SJCRH30 (cell line): ENCODE data around the gene NRF1. TPM values are rescaled to one million over a fixed set of nuclear protein-coding genes. Genes with fewer than 3 reads are reported as not detected.
"Not testable (repeated sequence)": the region's sequence is repeated elsewhere in the genome, so short reads cannot be mapped to it uniquely, and the experiment has no call there.

Experiments used
- DNase-seq, 2 experiments: peaks; one replicate each; pipeline ENCODE4 v3.0.0-alpha.2; 2015 to 2020
- H3K27ac ChIP-seq: fragments of 250-450 bp; sonication (Bioruptor Pico); 2 replicates; pipeline ENCODE4 v1.5.1; 2020; ENCODE audit warnings: mild to moderate bottlenecking, moderate library complexity
- H3K27me3 ChIP-seq: fragments of 250-450 bp; sonication (Bioruptor Pico); 2 replicates; pipeline ENCODE4 v1.5.1; 2020; ENCODE audit warnings: mild to moderate bottlenecking, moderate library complexity
- H3K36me3 ChIP-seq: fragments of 250-450 bp; sonication (Bioruptor Pico); 2 replicates; pipeline ENCODE4 v1.5.1; 2020; ENCODE audit warnings: mild to moderate bottlenecking, moderate library complexity
- H3K4me1 ChIP-seq: fragments of 250-450 bp; sonication (Bioruptor Pico); 2 replicates; pipeline ENCODE4 v1.5.1; 2020; ENCODE audit warnings: mild to moderate bottlenecking, moderate library complexity
- H3K4me3 ChIP-seq: fragments of 250-450 bp; sonication (Bioruptor Pico); 2 replicates; pipeline ENCODE4 v1.5.1; 2020; ENCODE audit warnings: mild to moderate bottlenecking, moderate library complexity
- H3K9me3 ChIP-seq: fragments of 250-450 bp; sonication (Bioruptor Pico); replicated peaks from 2 replicates; pipeline ENCODE4 v1.5.1; 2020; ENCODE audit warnings: mild to moderate bottlenecking, moderate library complexity
- total RNA-seq: library from RNA; depleted of rRNA; stranded (reverse); fragments of >200 nt; shearing (Covaris generic); gene quantifications from 2 replicates; pipeline ENCODE4 v1.2.3, GENCODE V29; 2014

The NRF1 gene
- total RNA-seq, 1 experiment from 2014 or later = 14.0 TPM

DNA sequence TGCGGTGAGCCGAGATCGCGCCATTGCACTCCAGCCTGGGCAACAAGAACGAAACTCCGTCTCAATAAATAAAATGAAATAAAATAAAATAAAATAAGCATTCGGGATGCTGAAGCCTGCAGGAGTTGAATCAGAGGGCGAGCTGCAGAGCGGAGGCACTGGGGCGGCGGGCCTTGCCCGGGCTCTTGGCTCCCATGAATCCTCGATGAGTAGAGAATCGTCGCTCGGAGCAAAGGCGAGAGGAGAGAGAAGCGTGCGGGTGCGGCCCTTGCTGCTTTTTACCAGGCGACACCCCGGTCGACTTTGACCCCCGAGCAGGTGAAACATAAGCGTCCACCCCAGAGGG, 172.9 kb downstream of the NRF1 start:
- DNase-seq = no peak
- Histone ChIP-seq H3K27me3 (no peaks in the 10 kb centered on the region), H3K4me1 (peaks cover 5% of the 10 kb centered on the region; the same call in 1 of the 2 replicates), H3K9me3 (no peaks in the 10 kb centered on the region), H3K36me3 (no peaks in the 10 kb centered on the region), H3K4me3 (no peak overlapping the region), H3K27ac (no peak overlapping the region)

DNA sequence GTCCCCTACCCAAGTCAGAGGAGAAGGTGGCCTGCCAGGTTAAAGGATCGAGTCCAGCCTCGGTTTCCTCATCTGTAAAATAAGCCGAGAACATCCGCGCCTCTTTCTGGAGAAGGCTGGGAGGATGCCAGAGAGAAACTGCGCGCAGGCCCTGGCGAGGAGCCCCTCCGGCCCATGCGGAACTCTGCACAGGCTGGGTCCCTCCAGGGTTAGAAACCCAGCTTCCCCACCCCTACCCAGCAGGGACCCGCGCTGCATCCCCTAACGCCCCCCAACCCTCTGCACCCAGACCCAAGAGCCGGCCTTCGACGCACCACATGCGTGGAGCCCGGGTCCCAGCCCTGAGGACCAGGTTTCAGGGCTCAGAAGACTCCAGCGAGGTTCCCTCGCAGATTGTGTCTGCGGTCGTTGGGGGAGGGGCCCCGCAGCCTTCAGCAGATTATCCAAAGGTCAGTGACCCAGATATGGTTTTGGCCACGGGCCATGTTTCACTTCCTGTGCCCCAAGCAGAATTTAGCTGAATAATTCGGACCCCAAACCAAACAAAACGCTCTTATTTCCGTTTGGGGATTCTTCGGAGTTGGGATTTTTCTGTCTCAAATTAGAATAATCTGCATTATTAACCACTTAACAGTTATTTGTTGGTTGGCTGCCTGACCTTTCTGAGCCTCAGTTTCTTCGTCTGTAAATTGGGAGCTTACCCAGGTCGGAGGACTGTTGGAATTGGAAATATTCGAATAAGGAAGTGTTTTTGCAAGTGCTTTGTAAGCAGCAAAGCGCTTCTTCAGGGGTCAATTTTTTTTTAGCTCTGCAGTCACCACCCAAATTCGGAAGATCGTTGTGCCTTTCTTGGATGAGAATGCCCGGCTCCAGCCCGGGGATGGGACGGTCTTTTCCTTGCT, 173.5 kb downstream of the NRF1 start:
- Histone ChIP-seq H3K27ac (no peak overlapping the region), H3K36me3 (no peaks in the 10 kb centered on the region), H3K4me3 (no peak overlapping the region), H3K27me3 (no peaks in the 10 kb centered on the region), H3K4me1 (peaks cover 5% of the 10 kb centered on the region; the same call in 1 of the 2 replicates), H3K9me3 (no peaks in the 10 kb centered on the region)
- peak in 1 of 2 experiments; percentile 42 for DNase-seq

DNA sequence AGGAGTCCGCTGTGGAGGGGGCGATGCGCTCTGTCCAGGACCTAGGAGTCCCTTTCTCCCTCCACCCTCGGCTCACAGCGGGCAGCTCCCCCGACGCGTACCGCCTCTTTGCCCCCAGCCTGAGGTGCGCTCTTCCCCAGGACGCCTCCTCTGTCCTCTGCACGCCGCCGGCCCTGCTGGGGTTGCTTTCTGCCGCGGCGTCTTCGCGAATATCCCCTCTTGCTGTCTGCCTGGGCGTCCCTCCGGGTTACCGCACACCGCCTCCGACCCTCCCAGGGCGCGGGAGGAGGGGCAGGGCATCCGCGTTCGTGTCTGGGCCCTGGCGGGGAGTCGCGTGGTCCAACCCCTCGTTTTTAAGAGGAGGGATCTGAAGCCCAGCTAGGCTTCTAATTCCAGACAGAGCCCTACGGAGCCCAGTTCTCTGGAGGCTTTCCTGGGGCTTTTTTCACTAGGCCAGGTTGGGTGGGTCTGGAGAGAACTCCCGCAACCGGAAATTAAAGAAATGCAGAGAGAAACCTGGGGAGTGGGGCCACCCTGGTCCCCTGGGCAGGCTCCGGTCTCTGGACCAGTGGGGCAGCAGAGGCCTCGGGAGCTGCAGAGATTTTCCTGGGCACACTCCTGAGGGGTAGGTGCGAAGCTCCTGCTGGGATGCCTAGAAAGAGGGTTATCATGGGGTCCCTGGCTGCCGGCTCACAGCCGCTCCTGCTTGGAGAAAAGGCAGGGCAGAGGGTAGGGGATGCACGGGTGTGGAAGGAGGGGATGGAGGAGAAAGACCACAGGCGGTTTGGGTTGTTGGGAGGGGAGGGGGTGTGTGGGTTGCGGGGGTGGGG, 174.4 kb downstream of the NRF1 start:
- Histone ChIP-seq H3K27me3 (no peaks in the 10 kb centered on the region), H3K4me1 (peaks cover 4% of the 10 kb centered on the region; the same call in 1 of the 2 replicates), H3K4me3 (no peak overlapping the region), H3K9me3 (no peaks in the 10 kb centered on the region), H3K36me3 (no peaks in the 10 kb centered on the region), H3K27ac (no peak overlapping the region)
- DNase-seq = no peak

DNA sequence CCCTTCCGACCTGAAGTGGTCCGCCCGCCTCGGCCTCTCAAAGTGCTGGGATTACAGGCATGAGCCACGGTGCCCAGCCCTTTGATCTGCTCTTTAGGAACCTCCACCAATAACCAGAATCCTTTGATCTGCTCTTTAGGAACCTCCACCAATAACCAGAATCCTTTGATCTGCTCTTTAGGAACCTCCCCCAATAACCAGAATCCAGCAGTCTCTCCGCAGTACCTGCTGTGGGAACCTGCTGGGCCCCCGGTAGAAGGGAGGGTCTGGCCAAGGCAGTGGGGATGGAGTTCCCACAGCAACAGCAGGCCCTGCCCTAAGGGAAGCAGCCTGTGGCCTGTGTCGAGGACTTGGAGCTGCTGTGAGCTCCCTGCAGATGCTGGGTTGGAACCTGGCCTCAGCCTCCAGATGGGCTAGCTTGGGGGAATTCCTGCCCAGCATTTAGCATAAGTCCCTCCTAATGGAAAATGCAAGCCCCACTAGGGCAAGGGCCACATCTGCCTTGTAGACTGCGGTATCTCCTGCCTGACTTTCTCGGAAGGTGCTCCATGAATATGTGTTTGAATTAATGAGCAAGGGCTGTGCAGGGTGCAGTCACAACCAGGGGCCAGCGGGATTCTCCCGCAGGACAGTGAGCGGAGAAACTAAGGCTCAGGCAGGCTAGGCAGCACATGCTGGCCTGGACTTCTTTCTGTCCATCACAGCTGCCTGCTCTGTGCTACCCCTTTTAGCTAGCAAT, 175.5 kb downstream of the NRF1 start:
- Histone ChIP-seq H3K27ac (no peak overlapping the region), H3K36me3 (no peaks in the 10 kb centered on the region), H3K4me3 (no peak overlapping the region), H3K27me3 (no peaks in the 10 kb centered on the region), H3K9me3 (no peaks in the 10 kb centered on the region), H3K4me1 (no peaks in the 10 kb centered on the region)
- DNase-seq = no peak

DNA sequence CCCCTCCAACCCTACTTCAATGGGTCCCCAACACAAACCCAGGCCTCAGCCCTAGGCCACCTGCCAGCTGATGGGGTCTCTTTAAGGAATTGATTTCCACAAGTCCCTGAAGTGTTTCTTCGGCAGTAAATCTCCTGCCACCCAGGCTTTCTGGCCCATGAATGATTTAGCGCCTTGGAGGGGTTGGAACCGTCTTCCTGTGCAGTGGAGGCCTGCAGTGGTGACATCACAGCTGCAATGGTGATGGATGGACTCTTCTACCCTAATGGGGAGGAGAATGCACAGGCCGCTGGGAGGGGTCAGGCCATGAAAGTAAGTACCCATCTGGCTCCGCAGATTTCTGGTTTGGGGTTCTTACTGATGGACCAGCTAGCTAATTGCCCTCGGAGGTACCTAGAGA, 177.5 kb downstream of the NRF1 start:
- no peaks in the 10 kb centered on the region for H3K36me3 ChIP-seq
- no peaks in the 10 kb centered on the region for H3K27me3 ChIP-seq
- no peaks in the 10 kb centered on the region for H3K4me1 ChIP-seq
- no peak overlapping the region for H3K4me3 ChIP-seq
- no peak for DNase-seq
- H3K27ac ChIP-seq = no peak overlapping the region
- no peaks in the 10 kb centered on the region for H3K9me3 ChIP-seq

DNA sequence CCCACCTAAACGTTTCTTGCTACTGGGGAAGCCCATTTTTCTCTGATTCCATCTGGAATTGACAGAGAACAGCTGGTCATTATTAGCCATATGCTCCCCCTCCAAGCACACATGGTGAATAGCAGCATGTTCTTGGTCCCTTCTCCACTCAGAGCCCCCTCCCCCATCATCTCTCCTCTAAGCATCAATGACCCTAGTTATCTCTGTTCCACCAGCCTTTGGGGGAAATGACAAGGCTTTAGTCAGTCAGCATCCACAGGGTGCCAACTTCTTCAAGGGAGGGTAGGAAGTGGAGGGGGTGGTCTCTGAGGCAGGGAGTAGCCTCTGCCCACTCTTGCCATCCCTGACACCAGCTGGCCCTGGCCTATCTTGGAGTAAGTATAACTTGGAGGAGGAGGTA, 178.1 kb downstream of the NRF1 start:
- no peaks in the 10 kb centered on the region for H3K9me3 ChIP-seq
- no peaks in the 10 kb centered on the region for H3K4me1 ChIP-seq
- H3K4me3 ChIP-seq = no peak overlapping the region
- H3K27ac ChIP-seq = no peak overlapping the region
- no peaks in the 10 kb centered on the region for H3K36me3 ChIP-seq
- no peak for DNase-seq
- no peaks in the 10 kb centered on the region for H3K27me3 ChIP-seq

DNA sequence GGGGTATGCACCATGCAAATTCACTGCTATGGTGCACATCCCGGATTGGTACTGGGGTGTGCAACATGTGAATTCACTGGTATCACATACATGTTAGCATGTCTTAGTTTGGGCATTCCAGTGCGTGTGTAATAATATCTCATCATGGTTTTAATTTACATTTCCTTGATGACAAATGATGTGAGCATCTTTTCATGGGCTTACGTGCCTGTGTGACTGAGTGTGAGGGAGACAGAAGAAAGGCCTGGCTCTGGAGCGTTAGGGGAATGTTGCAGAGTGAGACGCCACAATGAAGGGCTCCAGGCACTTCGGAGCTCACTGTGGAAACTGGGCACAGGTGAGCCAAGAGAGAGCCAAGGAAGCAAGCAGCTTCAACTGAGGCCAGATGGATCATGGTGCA, 178.6 kb downstream of the NRF1 start:
- H3K27me3 ChIP-seq = no peaks in the 10 kb centered on the region
- H3K4me1 ChIP-seq = no peaks in the 10 kb centered on the region
- no peak for DNase-seq
- no peak overlapping the region for H3K27ac ChIP-seq
- no peaks in the 10 kb centered on the region for H3K9me3 ChIP-seq
- no peak overlapping the region for H3K4me3 ChIP-seq
- H3K36me3 ChIP-seq = no peaks in the 10 kb centered on the region

DNA sequence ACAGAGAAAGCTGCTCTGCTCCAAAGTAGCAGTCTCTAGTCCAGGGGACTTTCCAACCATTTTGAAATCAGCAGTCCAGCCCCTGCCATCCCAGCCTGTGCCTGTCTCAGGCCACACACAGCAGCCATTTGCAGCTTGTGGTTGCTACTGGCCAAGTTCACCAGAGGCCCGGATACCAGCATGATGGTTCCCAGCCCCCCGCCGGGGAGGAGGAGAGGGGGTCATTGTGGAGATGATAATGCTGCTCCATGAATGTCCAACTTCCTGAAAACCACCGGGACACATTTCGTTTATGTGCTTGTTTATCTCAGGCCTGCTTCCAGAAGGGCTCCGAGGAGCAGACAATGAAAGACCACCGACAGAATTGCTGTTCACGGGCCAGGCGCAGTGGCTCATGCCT, 181.2 kb downstream of the NRF1 start:
- peaks cover 4% of the 10 kb centered on the region; the same call in 1 of the 2 replicates for H3K4me1 ChIP-seq
- no peak overlapping the region for H3K4me3 ChIP-seq
- no peaks in the 10 kb centered on the region for H3K36me3 ChIP-seq
- H3K27me3 ChIP-seq = no peaks in the 10 kb centered on the region
- no peak overlapping the region for H3K27ac ChIP-seq
- no peak for DNase-seq
- H3K9me3 ChIP-seq = no peaks in the 10 kb centered on the region

DNA sequence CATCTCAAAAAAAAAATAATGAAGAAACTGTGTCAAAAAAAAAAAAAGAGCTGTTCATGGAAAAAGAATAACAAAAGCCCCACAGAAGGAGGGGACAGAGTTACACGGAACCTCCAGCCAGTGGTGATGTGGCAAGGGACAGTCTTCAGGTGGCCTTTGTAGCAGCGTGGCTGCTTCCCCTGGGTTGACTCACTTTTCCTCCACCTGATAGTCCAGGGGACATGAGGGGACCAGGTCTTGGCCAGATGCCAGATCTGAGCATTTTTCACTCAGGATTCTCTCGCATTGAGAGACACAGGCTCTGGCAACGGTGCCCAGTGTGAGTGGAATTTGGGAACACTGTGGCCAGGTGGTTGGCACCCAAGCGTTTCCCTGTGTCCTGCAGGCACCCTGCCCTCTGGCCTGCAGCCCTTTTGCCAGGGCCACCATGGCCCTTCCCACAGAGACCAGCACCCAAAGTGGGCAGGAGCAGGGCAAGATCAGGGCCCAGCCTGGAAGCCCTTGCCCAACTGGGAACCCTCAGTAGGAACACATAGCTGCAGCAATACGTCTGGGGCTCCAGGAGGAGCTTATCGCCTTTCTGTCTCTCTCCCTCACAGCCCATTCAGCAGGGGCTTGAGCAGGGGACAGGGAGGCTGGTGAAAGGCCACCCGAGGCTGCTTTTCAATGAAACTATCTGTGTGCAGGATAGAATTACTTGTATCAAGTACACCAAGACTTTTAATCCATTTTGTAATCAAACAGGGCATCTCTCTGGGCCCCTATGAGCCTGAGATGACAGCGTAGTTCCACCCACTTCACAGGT, 182.2 kb downstream of the NRF1 start:
- no peak for DNase-seq
- Histone ChIP-seq H3K4me3 (no peak overlapping the region), H3K36me3 (no peaks in the 10 kb centered on the region), H3K27ac (no peak overlapping the region), H3K4me1 (peaks cover 6% of the 10 kb centered on the region; the same call in 1 of the 2 replicates), H3K27me3 (no peaks in the 10 kb centered on the region), H3K9me3 (no peaks in the 10 kb centered on the region)

DNA sequence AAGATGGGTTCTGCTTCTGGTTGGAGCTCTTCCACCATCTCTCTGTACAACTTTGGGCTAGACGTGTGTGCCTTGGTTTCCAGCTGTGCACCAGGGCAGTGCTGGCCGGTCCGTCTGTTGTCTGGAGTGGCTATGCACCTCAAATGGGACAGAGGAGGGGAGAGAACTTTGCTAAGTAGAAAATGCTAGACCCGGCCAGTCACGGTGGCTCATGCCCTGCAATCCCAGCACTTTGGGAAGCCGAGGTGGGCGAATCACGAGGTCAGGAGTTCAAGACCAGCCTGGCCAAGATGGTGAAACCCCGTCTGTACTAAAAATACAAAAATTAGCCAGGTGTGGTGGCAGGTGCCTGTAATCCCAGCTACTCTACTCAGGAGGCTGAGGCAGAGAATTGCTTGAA, 182.9 kb downstream of the NRF1 start:
- H3K27me3 ChIP-seq, DNase-seq, H3K9me3 ChIP-seq, H3K36me3 ChIP-seq, H3K4me3 ChIP-seq, H3K27ac ChIP-seq: not testable (repeated sequence)
- H3K4me1 ChIP-seq = peaks cover 10% of the 10 kb centered on the region; the same call in 1 of the 2 replicates

DNA sequence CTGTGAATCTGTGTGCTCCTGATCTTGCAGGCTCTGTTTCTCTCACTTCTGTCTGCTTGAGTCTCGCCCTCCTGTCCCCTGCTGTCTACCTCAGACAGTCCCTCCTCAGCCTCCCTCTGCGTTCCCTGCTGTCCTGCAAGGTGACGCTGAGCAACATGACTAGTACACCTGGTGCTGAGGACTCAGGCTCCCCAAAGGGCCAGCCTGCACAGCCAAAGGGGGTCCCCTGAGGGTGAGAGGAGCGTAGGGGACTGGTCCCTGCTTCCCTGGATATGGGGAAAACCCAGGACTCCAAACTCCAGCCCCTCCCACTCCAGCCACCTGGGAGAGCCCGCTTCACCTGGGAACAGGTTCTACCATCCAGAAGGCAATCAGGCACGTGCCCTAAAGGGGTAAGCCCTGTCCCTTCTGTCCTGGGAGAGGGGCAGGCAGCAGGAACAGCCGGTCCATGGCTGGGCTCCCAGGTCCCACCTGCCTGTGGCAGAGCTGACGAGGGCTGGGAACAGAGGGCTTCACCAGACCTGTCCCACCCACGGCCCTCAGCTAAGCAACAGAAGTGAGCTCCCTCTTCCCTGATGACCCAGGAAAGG, 184.8 kb downstream of the NRF1 start:
- no peaks in the 10 kb centered on the region for H3K27me3 ChIP-seq
- H3K27ac ChIP-seq = no peak overlapping the region
- DNase-seq = no peak
- no peaks in the 10 kb centered on the region for H3K36me3 ChIP-seq
- no peaks in the 10 kb centered on the region for H3K9me3 ChIP-seq
- H3K4me3 ChIP-seq = no peak overlapping the region
- H3K4me1 ChIP-seq = peaks cover 10% of the 10 kb centered on the region; the same call in 1 of the 2 replicates

DNA sequence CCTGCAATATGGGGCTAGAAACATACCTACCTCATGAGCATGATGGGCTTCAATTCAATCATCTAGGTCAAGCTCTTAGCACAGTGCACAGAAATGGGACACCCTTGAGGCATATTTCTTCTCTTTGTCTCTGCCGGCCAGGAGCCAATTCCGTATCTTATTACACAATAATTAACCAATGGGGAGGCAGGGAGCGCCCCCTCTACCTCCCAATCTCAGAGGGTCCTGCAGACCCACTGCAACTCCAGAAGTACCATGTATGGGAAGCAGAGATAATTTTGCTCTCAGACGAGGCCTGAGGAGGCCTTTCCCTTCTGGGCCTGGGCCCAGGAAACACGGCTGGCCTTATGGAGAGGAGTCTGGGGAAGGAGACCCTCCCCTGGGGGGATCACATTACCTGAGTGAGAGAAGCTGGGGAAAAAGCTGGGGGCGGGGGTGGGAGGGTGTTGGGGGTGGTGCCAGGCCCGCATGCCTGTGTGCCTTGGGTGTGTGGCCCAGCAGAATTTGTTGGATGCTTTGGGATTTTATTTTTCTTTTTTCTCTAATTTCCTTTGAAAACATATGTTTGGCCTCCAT, 185.8 kb downstream of the NRF1 start:
- H3K36me3 ChIP-seq = no peaks in the 10 kb centered on the region
- H3K9me3 ChIP-seq = no peaks in the 10 kb centered on the region
- DNase-seq = peak; percentile 61 to 82
- H3K4me1 ChIP-seq = peaks cover 10% of the 10 kb centered on the region; the same call in 1 of the 2 replicates
- H3K27ac ChIP-seq = no peak overlapping the region
- H3K4me3 ChIP-seq = peak overlapping the region; percentile 50
- no peaks in the 10 kb centered on the region for H3K27me3 ChIP-seq

DNA sequence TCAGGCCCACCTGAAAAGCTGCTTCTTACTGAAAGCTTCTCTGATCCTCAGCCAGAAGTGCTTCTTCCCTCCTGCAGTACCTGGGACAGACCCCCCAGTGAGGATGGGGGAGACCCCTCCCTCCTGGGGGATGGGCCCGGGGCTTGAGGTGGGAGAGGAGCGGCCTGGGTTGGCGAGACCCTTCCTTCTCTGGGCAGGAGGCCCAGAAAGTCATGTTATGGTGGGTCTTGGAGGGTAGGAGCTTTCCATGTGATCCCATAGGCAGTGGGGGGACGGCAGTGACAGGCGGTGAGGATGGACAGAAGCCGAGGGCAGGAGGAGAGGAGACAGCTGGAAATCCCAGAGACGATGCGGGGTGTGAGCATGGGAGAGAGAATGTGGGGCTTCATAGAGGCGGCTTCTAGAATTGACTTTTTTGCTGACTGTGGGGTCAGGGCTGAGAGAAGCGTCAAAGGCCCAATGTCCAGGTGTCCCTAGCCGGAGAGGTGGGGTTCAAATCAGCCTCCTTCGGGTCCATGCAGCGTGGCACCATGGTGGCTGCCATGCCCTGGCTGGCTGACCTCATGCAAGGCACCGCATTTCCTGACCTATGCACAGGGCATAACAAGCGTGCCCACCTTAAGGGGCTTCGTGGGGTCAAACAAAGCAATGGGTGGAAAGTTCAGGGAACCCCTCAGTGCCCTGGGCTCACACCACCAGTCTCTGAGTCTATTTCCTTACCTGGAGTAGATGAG, 187.3 kb downstream of the NRF1 start:
- Histone ChIP-seq H3K36me3 (no peaks in the 10 kb centered on the region), H3K4me3 (no peak overlapping the region), H3K27me3 (no peaks in the 10 kb centered on the region), H3K4me1 (peaks cover 10% of the 10 kb centered on the region; the same call in 1 of the 2 replicates), H3K9me3 (no peaks in the 10 kb centered on the region), H3K27ac (no peak overlapping the region)
- DNase-seq = peak in 1 of 2 experiments; percentile 48
